Smooth muscle cell (in vitro differentiated cells): ENCODE results near the gene NREP. TPM values are rescaled to one million over a fixed set of nuclear protein-coding genes. Genes with fewer than 3 reads are reported as not detected.

Experiments used
- DNase-seq: peaks from one replicate; lab custom pipeline; 2025; ENCODE audit not compliant: unreplicated experiment; lab: John Stamatoyannopoulos, UW
- H2AFZ ChIP-seq: fragments of 200-600 bp; sonication (generic); 2 replicates; pipeline ENCODE4 v1.6.0; 2016; ENCODE audit warnings: antibody characterized with exemption, low read depth, mild to moderate bottlenecking
- H3F3A ChIP-seq: fragments of 200-600 bp; sonication (generic); 2 replicates; pipeline ENCODE4 v1.6.0; 2017; ENCODE audit warnings: antibody characterized with exemption, low read depth
- H3K27ac ChIP-seq: fragments of 200-600 bp; sonication (generic); 2 replicates; pipeline ENCODE4 v1.5.1; 2016; ENCODE audit warnings: low read depth, mild to moderate bottlenecking
- H3K27me3 ChIP-seq: fragments of 200-600 bp; sonication (generic); 2 replicates; pipeline ENCODE4 v1.6.1; 2016; ENCODE audit warnings: low read depth, mild to moderate bottlenecking
- H3K36me3 ChIP-seq: fragments of 200-600 bp; sonication (generic); 2 replicates; pipeline ENCODE4 v1.5.1; 2016; ENCODE audit warnings: low read depth
- H3K4me1 ChIP-seq: fragments of 200-600 bp; sonication (generic); 2 replicates; pipeline ENCODE4 v1.5.1; 2016; ENCODE audit warnings: low read depth
- H3K4me2 ChIP-seq: fragments of 200-600 bp; sonication (generic); 2 replicates; pipeline ENCODE4 v1.6.0; 2016; ENCODE audit warnings: mild to moderate bottlenecking
- H3K4me3 ChIP-seq: fragments of 200-600 bp; sonication (generic); 2 replicates; pipeline ENCODE4 v1.5.1; 2016; ENCODE audit warnings: mild to moderate bottlenecking
- H3K79me2 ChIP-seq: fragments of 200-600 bp; sonication (generic); 2 replicates; pipeline ENCODE4 v1.6.0; 2016; ENCODE audit warnings: low read depth, mild to moderate bottlenecking
- H3K9ac ChIP-seq: fragments of 200-600 bp; sonication (generic); 2 replicates; pipeline ENCODE4 v1.6.0; 2016; ENCODE audit warnings: low read depth
- H3K9me3 ChIP-seq: fragments of 200-600 bp; sonication (generic); replicated peaks from 2 replicates; pipeline ENCODE4 v1.5.1; 2016; ENCODE audit warnings: low read depth
- H4K20me1 ChIP-seq: fragments of 200-600 bp; sonication (generic); 2 replicates; pipeline ENCODE4 v1.6.0; 2016; ENCODE audit warnings: low read depth
- CTCF ChIP-seq: fragments of 200-600 bp; sonication (generic); IDR thresholded peaks from 2 replicates; pipeline ENCODE4 v1.5.1; 2017; ENCODE audit warnings: borderline replicate concordance, mild to moderate bottlenecking, antibody characterized with exemption; ENCODE audit not compliant: insufficient read depth, poor library complexity, severe bottlenecking
- WGBS: methylation state at CpG from one replicate; pipeline ENCODE4 v1.1.7; 2016; ENCODE audit warnings: low lambda C conversion rate; 5-methylcytosine and 5-hydroxymethylcytosine counted together
- polyA plus RNA-seq: library from polyadenylated mRNA; unstranded; fragments of >200 nt; fragmentation: Nextera tagmentation; extraction: Ambion mirVana; gene quantifications from 2 replicates; pipeline ENCODE4 v1.2.1, GENCODE V29; 2016
- total RNA-seq: library from RNA; depleted of rRNA; stranded (reverse); fragments of >200 nt; gene quantifications from 2 replicates; pipeline ENCODE4 v1.2.3, GENCODE V29; 2014

The NREP gene
- total and polyA plus RNA-seq, 2 experiments from 2014 or later = 191 to 270 TPM

GRCh38 chr5:111772456-111773122 is 15.6 kb upstream of the NREP start:
- no peaks in the 10 kb centered on the region for H3K36me3 ChIP-seq

GRCh38 chr5:111769541-111769940 is 12.5 kb upstream of the NREP start:
- H4K20me1 ChIP-seq = no peaks in the 10 kb centered on the region
- H3K4me2 ChIP-seq = no peak overlapping the region
- peaks cover 4% of the 10 kb centered on the region for H3F3A ChIP-seq
- no peak overlapping the region for H3K4me3 ChIP-seq
- H3K27me3 ChIP-seq = no peaks in the 10 kb centered on the region
- no peaks in the 10 kb centered on the region for H3K9me3 ChIP-seq
- WGBS = 90% methylated on average over 4 of the region's 4 CpGs
- no peak for TF ChIP-seq CTCF
- no peak overlapping the region for H3K9ac ChIP-seq
- peaks cover 15% of the 10 kb centered on the region for H3K4me1 ChIP-seq
- H3K36me3 ChIP-seq = no peaks in the 10 kb centered on the region
- H3K79me2 ChIP-seq = no peaks in the 10 kb centered on the region
- H3K27ac ChIP-seq = no peak overlapping the region
- no peak overlapping the region for H2AFZ ChIP-seq
- no peak for DNase-seq

More at GRCh38 chr5:111772456-111773122, 15.6 kb upstream of the NREP start:
- no peak overlapping the region for H3K4me3 ChIP-seq
- no peak overlapping the region for H2AFZ ChIP-seq
- no peak for DNase-seq
- TF ChIP-seq CTCF = no peak
- no peaks in the 10 kb centered on the region for H3K9me3 ChIP-seq
- H3K9ac ChIP-seq = no peak overlapping the region
- no peak overlapping the region for H3K4me2 ChIP-seq
- peaks cover 12% of the 10 kb centered on the region for H3F3A ChIP-seq
- no peak overlapping the region for H3K27ac ChIP-seq
- no peaks in the 10 kb centered on the region for H4K20me1 ChIP-seq
- H3K4me1 ChIP-seq = peaks cover 25% of the 10 kb centered on the region
- WGBS = 72% methylated on average over 6 of the region's 6 CpGs
- H3K79me2 ChIP-seq = no peaks in the 10 kb centered on the region
- no peaks in the 10 kb centered on the region for H3K27me3 ChIP-seq

- peak overlapping the region; percentile 70 for H2AFZ ChIP-seq
- H3K4me1 ChIP-seq = no peaks in the 10 kb centered on the region
- H3K79me2 ChIP-seq = no peaks in the 10 kb centered on the region
- no peaks in the 10 kb centered on the region for H3K9me3 ChIP-seq
- H3F3A ChIP-seq = peaks cover 3% of the 10 kb centered on the region
- no peak overlapping the region for H3K4me2 ChIP-seq
- DNase-seq = no peak
- TF ChIP-seq CTCF = no peak
- no peak overlapping the region for H3K27ac ChIP-seq
- no peaks in the 10 kb centered on the region for H4K20me1 ChIP-seq
- no peak overlapping the region for H3K9ac ChIP-seq
- no peak overlapping the region for H3K4me3 ChIP-seq
- H3K36me3 ChIP-seq = no peaks in the 10 kb centered on the region
- no peaks in the 10 kb centered on the region for H3K27me3 ChIP-seq
- WGBS = 67% methylated on average over 8 of the region's 8 CpGs
Measured at GRCh38 chr5:111765613-111766571, 8.9 kb upstream of the NREP start.
